ENCODE measurements around the gene EFCAB6. TPM values are rescaled to one million over a fixed set of nuclear protein-coding genes. Genes with fewer than 3 reads are reported as not detected.

EFCAB6 gene
- polyA plus RNA-seq, 3 donors, result not detected

DNA sequence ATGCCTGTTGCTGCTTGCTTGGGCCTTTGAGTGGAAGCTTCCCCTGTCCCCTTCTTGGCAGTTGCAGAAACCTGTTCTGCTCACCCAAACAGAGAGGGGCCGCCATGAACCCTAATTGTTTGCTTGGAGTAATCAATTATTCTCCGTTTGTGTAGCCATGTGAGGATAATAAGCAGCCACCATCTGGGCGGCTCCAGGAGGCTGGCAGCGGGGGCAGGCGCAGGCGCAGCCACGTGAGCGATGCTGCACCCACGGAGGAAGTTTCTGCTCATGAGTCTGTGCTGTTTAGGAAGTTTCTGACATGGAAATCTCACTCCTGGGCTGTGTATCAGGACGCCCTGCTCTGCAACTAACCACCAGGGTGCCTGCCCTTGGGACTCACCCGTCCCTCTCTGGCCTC is 310.2 kb downstream of the EFCAB6 start:
- intact Hi-C loops (cut with micrococcal nuclease), result no loop called here
- Mint-ChIP-seq H3K27me3 (ENCODE audit: low read depth in 3 of 3) (peaks cover 0 to 6% (median 3%) of the 10 kb centered on the region in 3 donors), H3K4me3 (no peak overlapping the region), H3K9me3 (peaks cover 3 to 19% (median 5%) of the 10 kb centered on the region in 7 donors), H3K4me1 (no peaks in the 10 kb centered on the region), H3K36me3 (no peaks in the 10 kb centered on the region), H3K27ac (no peak overlapping the region)
- no peak overlapping the region for H3K4me3 ChIP-seq (replicated peaks in 1 of 3; ENCODE audit: low read depth in 2 of 3, low read length in 3 of 3)
- 75% methylated on average over 11 of the region's 11 CpGs for WGBS (ENCODE audit: insufficient coverage)
- H3K4me2 ChIP-seq (replicated peaks; ENCODE audit: extremely low read depth, low read length, poor library complexity, severe bottlenecking), result no peak overlapping the region
- no peak overlapping the region for H3K9ac ChIP-seq (ENCODE audit: insufficient read depth, low read length, poor library complexity, severe bottlenecking)
- no peaks in the 10 kb centered on the region for H3K27me3 ChIP-seq (ENCODE audit: control insufficient read depth in 2 of 2, insufficient read depth in 2 of 2, low read length in 2 of 2)
- no peaks in the 10 kb centered on the region for H4K20me1 ChIP-seq (ENCODE audit: insufficient read depth, low read length)
- peaks cover 0 to 9% of the 10 kb centered on the region in 2 donors for H3K9me3 ChIP-seq (replicated peaks in 1 of 2; ENCODE audit: control insufficient read depth in 1 of 2, insufficient read depth in 1 of 2, low read length in 2 of 2)
- H3K27ac ChIP-seq (ENCODE audit: low read depth in 1 of 2, low read length in 2 of 2), result no peak overlapping the region
- no peak for TF ChIP-seq CTCF (IDR thresholded peaks at IDR 0.05)
- H3K4me1 ChIP-seq (ENCODE audit: control insufficient read depth in 1 of 2, insufficient read depth in 2 of 2, low read length in 2 of 2), result no peaks in the 10 kb centered on the region
- H3K79me2 ChIP-seq (ENCODE audit: insufficient read depth, low read length), result no peaks in the 10 kb centered on the region
- DNase-seq, result no peak
- no peak overlapping the region for H2AFZ ChIP-seq (ENCODE audit: insufficient read depth, low read depth, low read length, poor library complexity, severe bottlenecking)
- no peaks in the 10 kb centered on the region for H3K36me3 ChIP-seq (replicated peaks in 1 of 2; ENCODE audit: control insufficient read depth in 1 of 2, insufficient read depth in 2 of 2, low read length in 2 of 2)

- no peak overlapping the region for H3K4me3 ChIP-seq (replicated peaks in 1 of 3; ENCODE audit: low read depth in 2 of 3, low read length in 3 of 3)
- intact Hi-C loops (cut with micrococcal nuclease), result no loop called here
- Mint-ChIP-seq H3K36me3 (no peaks in the 10 kb centered on the region), H3K9me3 (peaks cover 3 to 19% (median 5%) of the 10 kb centered on the region in 7 donors), H3K27me3 (ENCODE audit: low read depth in 3 of 3) (peaks cover 0 to 6% (median 3%) of the 10 kb centered on the region in 3 donors), H3K4me1 (no peaks in the 10 kb centered on the region), H3K27ac (peak overlapping the region in 1 of 7 donors; percentile 51), H3K4me3 (no peak overlapping the region)
- peaks cover 0 to 9% of the 10 kb centered on the region in 2 donors for H3K9me3 ChIP-seq (replicated peaks in 1 of 2; ENCODE audit: control insufficient read depth in 1 of 2, insufficient read depth in 1 of 2, low read length in 2 of 2)
- DNase-seq, result no peak
- H3K4me1 ChIP-seq (ENCODE audit: control insufficient read depth in 1 of 2, insufficient read depth in 2 of 2, low read length in 2 of 2), result no peaks in the 10 kb centered on the region
- H3K79me2 ChIP-seq (ENCODE audit: insufficient read depth, low read length), result no peaks in the 10 kb centered on the region
- H3K27ac ChIP-seq (ENCODE audit: low read depth in 1 of 2, low read length in 2 of 2), result no peak overlapping the region
- no peaks in the 10 kb centered on the region for H4K20me1 ChIP-seq (ENCODE audit: insufficient read depth, low read length)
- WGBS (ENCODE audit: insufficient coverage), result 83% methylated on average over 11 of the region's 22 CpGs
- H3K27me3 ChIP-seq (ENCODE audit: control insufficient read depth in 2 of 2, insufficient read depth in 2 of 2, low read length in 2 of 2), result no peaks in the 10 kb centered on the region
- no peak overlapping the region for H2AFZ ChIP-seq (ENCODE audit: insufficient read depth, low read depth, low read length, poor library complexity, severe bottlenecking)
- no peak overlapping the region for H3K4me2 ChIP-seq (replicated peaks; ENCODE audit: extremely low read depth, low read length, poor library complexity, severe bottlenecking)
- no peaks in the 10 kb centered on the region for H3K36me3 ChIP-seq (replicated peaks in 1 of 2; ENCODE audit: control insufficient read depth in 1 of 2, insufficient read depth in 2 of 2, low read length in 2 of 2)
- H3K9ac ChIP-seq (ENCODE audit: insufficient read depth, low read length, poor library complexity, severe bottlenecking), result no peak overlapping the region
- TF ChIP-seq CTCF (IDR thresholded peaks at IDR 0.05), result no peak
Measured at GRCh38 chr22:43500792-43501785, 311.0 kb downstream of the EFCAB6 start.

Data from CD14-positive monocyte (primary cell).